TTC549 (cell line): ENCODE results near the gene TC2N.
"Not testable (repeated sequence)": the region's sequence is repeated elsewhere in the genome, so short reads cannot be mapped to it uniquely, and the experiment has no call there.

Experiments
- FAIRE-seq: peaks from 2 replicates; lab custom pipeline; 2012; peaks lifted over from hg19 to GRCh38; lab: Jason Lieb, UNC

TC2N gene

DNA sequence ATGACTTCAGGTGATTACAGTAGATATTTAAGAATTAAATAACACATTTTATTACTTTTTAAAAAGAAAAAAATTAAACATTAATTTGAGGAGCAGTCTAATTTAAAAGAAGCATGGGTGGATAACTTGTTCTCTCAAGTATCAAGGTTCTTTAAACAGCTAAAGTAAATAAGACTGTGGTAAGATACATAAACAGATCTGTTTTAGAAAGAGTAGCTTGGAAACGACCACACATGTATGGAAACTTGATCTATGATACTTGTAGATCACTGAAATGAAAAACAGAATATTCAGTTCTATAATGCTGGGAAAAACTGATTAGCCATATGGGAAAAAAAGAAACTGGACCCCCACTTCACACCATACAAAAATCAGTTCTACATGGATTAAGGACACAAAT lies 36.0 kb downstream of the TC2N start:
- no peak for FAIRE-seq

- no peak for FAIRE-seq
Observed at GRCh38 chr14:91830777-91831176, 36.6 kb downstream of the TC2N start.

- FAIRE-seq: no peak
Observed at GRCh38 chr14:91829511-91829910, 37.8 kb downstream of the TC2N start.

DNA sequence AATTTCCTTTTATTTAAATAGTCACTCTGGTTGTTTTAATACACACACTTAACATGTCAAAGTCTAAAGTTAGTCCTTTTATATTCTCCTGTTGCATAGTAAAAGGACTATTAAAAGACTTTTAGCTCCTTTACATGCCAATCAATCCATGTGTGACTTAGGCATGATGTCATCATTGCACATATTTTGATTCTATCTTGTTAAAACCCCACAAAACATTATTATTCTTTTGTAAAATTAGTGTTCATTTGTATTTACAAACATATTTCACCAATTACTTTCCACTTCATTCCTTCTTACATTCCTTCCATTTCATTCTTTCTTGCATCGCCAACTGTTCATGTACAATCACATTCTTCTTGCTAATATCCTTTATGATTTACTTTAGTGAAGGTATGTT lies 39.6 kb downstream of the TC2N start:
- no peak for FAIRE-seq

GRCh38 chr14:91817566-91818325 lies 49.6 kb downstream of the TC2N start:
- FAIRE-seq: no peak

DNA sequence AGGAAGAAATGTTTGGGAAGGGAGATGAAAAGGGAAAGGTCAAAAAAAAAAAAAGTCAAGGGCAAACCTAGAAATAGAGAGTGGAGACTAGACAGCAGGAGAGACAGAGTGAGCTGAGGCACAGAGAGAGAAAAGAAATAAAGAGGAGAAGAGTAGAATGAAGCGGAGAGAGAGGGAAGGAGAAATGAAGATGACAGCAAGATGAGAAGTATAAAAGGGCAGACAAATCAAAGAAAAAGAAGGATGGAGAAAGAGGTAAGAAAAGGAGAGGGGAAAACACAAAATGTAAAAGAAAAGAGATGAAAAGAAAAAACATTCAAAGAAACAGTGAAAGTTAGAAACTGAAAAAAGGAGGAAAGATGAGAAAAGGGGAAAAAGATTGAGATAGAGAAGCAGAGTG lies 53.0 kb downstream of the TC2N start:
- no peak for FAIRE-seq

GRCh38 chr14:91810699-91811098 lies 56.6 kb downstream of the TC2N start:
- FAIRE-seq: no peak

GRCh38 chr14:91806716-91807115 lies 60.6 kb downstream of the TC2N start:
- no peak for FAIRE-seq

DNA sequence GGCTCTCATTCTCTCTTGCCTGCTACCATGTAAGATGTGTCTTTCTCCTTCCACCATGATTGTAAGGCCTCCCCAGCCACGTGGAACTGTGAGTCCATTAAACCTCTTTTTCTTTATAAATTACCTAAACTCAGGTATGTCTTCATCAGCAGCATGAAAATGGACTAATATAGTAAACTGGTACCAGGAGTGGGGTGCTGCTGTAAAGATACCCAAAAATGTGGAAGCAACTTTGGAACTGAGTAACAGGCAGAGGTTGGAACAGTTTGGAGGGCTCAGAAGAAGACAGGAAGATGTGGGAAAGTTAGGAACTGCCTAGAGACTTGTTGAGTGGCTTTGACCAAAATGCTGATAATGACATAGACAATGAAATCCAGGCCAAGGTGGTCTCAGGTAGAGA lies 61.2 kb downstream of the TC2N start:
- not testable (repeated sequence) for FAIRE-seq

DNA sequence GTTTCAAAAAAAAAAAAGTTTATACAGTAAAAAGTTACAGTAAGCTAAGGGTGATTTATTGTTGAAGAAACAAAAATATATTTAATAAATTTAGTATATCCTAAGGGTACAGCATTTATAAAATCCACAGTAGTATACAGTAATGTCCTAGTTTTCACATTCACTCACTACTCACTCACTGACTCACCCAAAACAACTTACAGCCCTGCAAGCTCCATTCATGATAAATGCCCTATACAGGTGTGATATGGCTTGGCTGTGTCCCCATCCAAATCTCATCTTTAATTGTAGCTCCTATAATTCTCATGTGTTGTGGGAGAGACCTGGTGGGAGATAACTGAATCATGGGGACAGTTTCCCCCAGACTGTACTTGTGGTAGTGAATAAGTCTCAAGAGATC lies 61.7 kb downstream of the TC2N start:
- no peak for FAIRE-seq

DNA sequence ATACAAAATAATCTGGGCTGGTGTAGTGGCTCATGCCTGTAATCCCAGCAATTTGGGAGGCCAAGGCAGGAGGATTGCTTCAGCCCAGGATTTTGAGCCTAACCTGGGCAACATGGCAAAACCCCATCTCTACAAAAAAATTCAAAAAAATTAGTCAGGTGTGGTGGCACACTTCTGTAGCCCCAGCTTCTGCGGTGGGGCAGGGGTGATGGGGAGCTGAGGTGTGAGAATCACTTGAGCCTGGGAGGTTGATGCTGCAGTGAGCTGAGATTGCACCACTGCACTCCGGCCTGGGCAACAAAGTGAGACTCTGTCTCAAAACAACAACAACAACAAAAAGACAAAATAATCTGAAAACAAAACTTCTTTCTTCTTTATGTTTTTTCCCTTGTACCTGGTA lies 66.0 kb downstream of the TC2N start:
- FAIRE-seq: no peak

DNA sequence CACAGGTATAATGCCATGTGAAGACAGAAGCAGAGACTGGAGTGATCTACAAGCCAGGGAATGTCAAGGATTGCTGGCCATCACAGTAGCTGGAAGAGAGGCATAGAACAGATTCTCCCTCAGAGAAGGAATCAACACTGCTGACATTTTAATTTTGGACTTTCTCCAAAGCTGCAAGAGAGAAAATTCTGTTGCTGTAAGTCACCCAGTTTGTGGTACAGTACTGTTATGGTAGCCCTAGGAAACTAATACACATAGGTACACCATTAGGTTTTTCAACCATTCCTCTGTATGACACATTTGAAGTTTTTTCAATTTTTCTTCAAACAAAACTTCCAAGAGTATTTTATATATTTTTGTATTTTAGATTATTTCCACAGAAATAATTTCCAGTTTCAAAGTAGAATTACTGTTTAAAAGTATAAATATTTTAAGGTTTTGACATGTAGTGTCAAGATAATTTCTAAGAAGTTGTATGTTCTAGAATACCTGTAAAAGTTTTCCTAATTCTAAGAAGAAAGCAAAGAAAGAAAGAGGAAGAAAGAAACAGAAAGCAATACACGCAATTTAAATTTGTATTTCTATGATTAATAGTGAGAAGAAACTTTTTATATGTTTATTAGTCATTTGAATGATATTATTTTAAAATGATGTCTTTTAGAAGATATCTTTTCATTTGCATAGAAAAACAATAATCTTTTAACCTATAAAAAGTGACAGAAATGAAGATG lies 70.6 kb downstream of the TC2N start:
- FAIRE-seq: no peak

DNA sequence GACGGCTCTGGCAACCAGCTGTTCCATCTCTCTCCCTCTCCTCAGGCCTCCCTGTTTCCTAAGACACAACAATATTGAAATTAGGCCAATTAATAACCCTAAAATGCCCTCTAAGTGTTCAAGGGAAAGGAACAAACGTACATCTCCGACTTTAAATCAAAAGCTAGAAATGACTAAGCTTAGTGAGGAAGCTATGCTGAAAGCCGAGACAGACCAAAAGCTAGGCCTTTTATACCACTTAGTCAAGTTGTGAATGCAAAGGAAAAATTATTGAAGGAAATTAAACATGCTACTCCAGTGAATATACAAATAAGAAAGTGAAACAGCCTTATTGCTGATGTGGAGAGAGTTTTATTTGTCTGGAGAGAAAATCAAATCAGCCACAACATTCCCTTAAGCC lies 73.6 kb downstream of the TC2N start:
- FAIRE-seq: no peak

DNA sequence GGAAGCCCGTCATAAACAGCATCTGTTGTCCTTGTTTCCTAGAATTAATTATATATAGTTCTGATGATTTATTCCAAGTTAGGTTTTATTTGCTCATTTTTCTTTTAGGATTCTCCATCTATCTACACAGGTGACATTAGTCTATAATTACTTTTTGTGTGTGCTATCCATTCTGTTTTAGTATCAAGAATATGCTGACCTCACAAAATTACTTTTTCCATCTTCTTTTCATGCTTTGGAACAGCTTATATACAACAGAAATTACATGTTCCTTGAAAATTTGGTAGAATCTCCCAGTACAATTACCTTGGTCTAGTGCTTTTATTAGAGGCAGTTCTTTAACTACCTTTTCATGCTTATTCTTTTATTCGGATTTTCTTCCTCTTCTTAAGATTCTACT lies 81.1 kb downstream of the TC2N start:
- no peak for FAIRE-seq

GRCh38 chr14:91780452-91780851 lies 86.9 kb downstream of the TC2N start:
- no peak for FAIRE-seq

DNA sequence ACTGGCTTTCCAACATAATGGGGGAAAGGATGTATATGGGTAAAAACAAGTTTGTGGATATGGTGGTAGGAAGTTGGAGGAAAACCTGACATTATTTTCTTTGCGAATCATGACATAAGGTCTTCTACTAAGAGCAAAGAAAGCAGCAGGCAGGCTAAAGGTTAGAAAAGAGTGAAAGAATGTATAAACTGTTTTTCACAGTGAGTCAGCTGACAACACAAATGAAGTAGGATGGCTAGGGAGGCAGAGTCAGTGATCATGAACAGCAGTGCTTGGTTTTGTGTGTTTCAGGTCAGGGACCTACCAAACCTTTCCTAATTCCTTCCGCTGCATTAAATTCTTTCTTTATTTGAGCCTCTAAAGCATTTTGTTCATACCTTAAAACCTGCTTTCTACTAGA lies 89.1 kb downstream of the TC2N start:
- no peak for FAIRE-seq

DNA sequence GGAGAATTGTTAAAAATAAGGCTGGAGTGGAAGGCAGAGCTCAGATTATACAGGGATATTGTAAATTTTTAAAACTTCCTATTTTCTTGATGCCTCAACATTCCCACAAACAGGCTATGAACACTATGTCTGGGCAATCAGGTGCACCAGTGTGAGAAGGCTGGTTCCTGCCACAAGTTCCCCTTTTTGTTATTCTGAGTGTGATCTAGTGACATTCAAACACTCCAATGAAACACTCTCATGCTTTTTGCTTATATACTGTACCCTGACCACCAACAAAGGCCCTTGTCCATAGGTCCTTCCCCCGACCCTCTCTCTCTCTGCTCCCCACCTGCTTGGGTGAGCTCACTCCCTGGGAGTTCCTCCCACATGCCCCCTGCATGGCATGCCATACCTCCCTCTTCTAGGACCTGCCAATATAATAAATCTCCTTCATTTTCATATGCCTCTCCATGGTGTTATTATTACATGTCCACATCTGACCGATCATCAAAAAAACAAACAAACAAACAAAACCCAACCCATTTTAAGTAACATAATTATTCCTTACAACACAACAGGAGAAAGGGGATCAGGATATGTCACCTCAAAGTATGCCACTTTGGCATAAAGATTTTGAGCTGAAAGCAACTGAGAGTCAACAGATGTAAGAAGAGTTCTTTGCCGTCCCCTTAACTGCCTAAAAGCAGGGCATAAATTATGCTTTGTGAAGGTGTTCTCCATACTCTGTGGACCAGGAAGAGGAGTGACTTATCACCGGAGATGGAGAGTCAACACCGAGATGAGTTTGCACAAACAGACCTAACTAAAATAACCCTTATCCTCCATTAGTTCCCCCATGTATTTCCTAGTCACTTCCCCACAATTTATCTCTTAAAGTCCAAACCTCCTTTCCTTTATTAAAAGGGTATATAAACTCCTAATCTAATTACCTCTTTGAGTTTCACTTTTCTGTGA lies 92.9 kb downstream of the TC2N start:
- no peak for FAIRE-seq

DNA sequence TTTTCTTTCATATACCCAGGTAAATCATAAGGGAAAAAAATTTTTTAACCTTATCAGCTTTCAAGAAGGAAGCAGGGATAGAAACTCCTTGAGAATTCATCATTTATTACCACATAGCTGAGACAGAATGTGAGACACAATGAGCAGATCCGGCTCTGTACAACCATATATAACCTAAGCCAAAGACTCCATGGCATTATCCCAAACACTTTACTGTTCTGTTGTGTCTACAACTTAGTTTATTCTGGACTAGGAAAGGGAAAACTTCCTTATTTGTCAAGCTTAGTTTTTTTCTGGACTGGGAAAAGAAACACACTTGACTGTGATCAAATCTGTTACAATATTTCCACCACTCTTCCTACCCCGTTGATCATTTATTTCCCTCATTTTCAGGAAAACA lies 97.2 kb downstream of the TC2N start:
- FAIRE-seq: no peak

DNA sequence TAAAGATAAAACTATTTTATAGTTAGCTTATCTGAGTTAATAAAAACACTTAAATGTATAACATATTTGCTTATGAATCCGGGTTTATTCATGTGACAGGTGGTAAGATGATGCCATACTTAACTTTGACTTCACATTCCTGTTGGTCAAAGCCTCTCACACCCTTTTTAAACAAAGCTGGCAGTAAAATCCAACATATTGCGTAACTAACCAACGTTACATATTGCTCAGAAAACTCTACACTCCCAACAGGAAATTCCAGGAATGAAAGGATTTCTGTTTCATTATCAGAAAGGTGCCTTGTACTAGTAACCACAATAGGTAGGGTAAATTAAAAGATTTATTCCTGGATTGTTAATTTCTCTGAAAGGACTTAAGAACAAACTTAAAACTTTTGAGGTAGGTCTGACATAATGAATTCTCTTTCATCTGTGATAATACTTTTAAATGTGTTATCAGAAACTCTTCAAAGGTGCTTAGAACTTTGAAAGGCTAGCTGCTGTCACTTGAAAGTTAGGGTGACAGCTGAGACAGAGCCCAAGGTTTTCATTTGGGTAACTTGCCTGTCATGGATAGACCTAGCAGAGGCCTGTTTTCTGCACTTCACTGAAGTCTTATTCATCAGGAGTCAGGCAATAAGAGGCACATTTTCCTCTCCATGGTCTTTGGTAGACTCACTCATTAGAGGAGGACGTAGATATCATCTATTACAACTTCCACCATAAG lies 111.6 kb downstream of the TC2N start:
- no peak for FAIRE-seq

GRCh38 chr14:91754819-91755218 lies 112.5 kb downstream of the TC2N start:
- no peak for FAIRE-seq

DNA sequence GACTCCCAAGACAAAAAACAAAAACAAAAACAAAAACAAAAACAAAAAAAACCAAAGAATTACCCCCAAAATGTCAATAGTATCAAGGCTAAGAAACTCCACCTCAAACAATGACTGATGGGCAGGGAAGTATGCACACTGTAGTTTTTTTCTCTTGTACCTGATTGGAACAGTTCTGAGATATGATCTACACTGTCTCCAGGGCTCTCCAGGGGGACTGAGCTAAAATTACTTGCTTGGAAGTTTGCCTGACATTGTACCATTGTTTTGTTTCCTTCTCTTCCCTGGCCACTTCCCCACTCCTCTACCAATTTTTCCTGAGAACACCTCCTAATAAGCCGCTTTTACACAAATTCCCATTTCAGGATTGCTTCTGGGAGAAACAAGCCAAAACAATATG lies 113.2 kb downstream of the TC2N start:
- no peak for FAIRE-seq

GRCh38 chr14:91753501-91754128 lies 113.7 kb downstream of the TC2N start:
- no peak for FAIRE-seq
